Spleen (tissue), 7 donors: ENCODE results near the gene COL23A1.

Source experiments
- POLR2AphosphoS5 ChIP-seq, 3 donors: sonication (generic); formaldehyde crosslinking; IDR thresholded peaks; one replicate each; pipeline ENCODE4 v1.5.1; 2017; ENCODE audit warnings: antibody characterized with exemption in 3 of 3
- TF ChIP-seq, protein P1 (sequence below), 11 experiments: fragments of 200-600 bp in 7 of 11; fragments of 450-650 bp in 4 of 11; sonication (generic) in 4 of 11; IDR thresholded peaks in 8 of 11; conservative IDR thresholded peaks in 3 of 11; 1 replicate in 7 of 11; 2 replicates in 4 of 11; pipeline versions ENCODE4 v1.4.0 to v1.8.0; 2016 to 2021; ENCODE audit warnings: antibody characterized with exemption in 11 of 11, inconsistent platforms in 4 of 11, mild to moderate bottlenecking in 1 of 11
- donor health status: DM: no; HTN: no; CAD: no; lungs with moderate emphysema.
- donor health status: DM: no; HTN: no; CAD: no.
- donor health status: DM: no; HTN: no; CAD: no.

DNA sequence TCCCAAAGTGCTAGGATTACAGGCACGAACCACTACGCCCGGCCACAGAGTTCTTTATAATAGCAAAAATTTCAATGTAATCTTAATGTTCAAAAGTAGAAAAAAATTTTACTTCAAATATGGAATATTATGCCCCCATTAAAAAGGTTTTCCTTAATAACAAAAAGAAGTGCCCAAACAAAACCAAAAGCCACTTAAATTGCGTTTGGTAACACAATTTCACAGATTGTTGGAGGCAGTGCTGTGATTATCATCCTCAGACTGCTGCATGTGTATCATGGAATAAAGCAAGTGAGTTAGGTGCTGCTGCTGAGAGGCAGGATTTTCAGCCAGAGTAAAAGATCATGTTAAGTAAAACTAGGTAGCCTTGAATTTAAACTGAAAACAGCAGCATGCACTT, 132.7 kb downstream of the COL23A1 start:
- TF ChIP-seq, protein P1, sequence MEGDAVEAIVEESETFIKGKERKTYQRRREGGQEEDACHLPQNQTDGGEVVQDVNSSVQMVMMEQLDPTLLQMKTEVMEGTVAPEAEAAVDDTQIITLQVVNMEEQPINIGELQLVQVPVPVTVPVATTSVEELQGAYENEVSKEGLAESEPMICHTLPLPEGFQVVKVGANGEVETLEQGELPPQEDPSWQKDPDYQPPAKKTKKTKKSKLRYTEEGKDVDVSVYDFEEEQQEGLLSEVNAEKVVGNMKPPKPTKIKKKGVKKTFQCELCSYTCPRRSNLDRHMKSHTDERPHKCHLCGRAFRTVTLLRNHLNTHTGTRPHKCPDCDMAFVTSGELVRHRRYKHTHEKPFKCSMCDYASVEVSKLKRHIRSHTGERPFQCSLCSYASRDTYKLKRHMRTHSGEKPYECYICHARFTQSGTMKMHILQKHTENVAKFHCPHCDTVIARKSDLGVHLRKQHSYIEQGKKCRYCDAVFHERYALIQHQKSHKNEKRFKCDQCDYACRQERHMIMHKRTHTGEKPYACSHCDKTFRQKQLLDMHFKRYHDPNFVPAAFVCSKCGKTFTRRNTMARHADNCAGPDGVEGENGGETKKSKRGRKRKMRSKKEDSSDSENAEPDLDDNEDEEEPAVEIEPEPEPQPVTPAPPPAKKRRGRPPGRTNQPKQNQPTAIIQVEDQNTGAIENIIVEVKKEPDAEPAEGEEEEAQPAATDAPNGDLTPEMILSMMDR (IDR thresholded peaks at IDR 0.05 in 8 of 11, conservative IDR thresholded peaks at IDR 0.05 in 3 of 11): no peak
- TF ChIP-seq POLR2AphosphoS5 (IDR thresholded peaks at IDR 0.05): no peak
